HEK293 (cell line): ENCODE results near the gene ABCB10.

ENCODE experiments used
- GLIS2 ChIP-seq: fragments of 450-650 bp; formaldehyde crosslinking; IDR thresholded peaks from 2 replicates; pipeline ENCODE4 v1.5.1; 2016; ENCODE audit warnings: missing biosample characterization, missing genetic modification characterization
- HOXC10 ChIP-seq: sonication (generic); formaldehyde crosslinking; IDR thresholded peaks from 2 replicates; pipeline ENCODE4 v1.8.1; 2023; ENCODE audit warnings: mild to moderate bottlenecking, missing genetic modification reagents
- KLF16 ChIP-seq: fragments of 450-650 bp; formaldehyde crosslinking; IDR thresholded peaks from 2 replicates; pipeline ENCODE4 v1.5.1; 2017; ENCODE audit warnings: missing biosample characterization, missing genetic modification characterization
- KLF8 ChIP-seq: fragments of 450-650 bp; formaldehyde crosslinking; IDR thresholded peaks from 2 replicates; pipeline ENCODE4 v1.5.1; 2016; ENCODE audit warnings: missing biosample characterization, missing genetic modification characterization
- KLF9 ChIP-seq: fragments of 450-650 bp; formaldehyde crosslinking; IDR thresholded peaks from 2 replicates; pipeline ENCODE4 v1.5.1; 2016; ENCODE audit warnings: missing biosample characterization, missing genetic modification characterization, low read depth
- SP3 ChIP-seq: fragments of 450-650 bp; formaldehyde crosslinking; IDR thresholded peaks from 2 replicates; pipeline ENCODE4 v1.5.1; 2016; ENCODE audit warnings: missing biosample characterization, missing genetic modification characterization
- SP7 ChIP-seq: fragments of 450-650 bp; formaldehyde crosslinking; IDR thresholded peaks from 2 replicates; pipeline ENCODE4 v1.5.1; 2016; ENCODE audit warnings: missing biosample characterization, missing genetic modification characterization
- YY1 ChIP-seq: fragments of 450-650 bp; formaldehyde crosslinking; IDR thresholded peaks from 2 replicates; pipeline ENCODE4 v1.5.1; 2018; ENCODE audit warnings: missing biosample characterization, missing genetic modification characterization
- YY2 ChIP-seq: fragments of 450-650 bp; formaldehyde crosslinking; IDR thresholded peaks from 2 replicates; pipeline ENCODE4 v1.5.1; 2016; ENCODE audit warnings: missing biosample characterization, missing genetic modification characterization
- ZBTB17 ChIP-seq: fragments of 450-650 bp; formaldehyde crosslinking; IDR thresholded peaks from 2 replicates; pipeline ENCODE4 v1.5.1; 2016; ENCODE audit warnings: missing biosample characterization, missing genetic modification characterization
- ZBTB48 ChIP-seq: fragments of 450-650 bp; formaldehyde crosslinking; IDR thresholded peaks from 2 replicates; pipeline ENCODE4 v1.5.1; 2016; ENCODE audit warnings: missing biosample characterization, missing genetic modification characterization
- ZNF202 ChIP-seq: fragments of 450-650 bp; formaldehyde crosslinking; IDR thresholded peaks from 2 replicates; pipeline ENCODE4 v1.5.1; 2016; ENCODE audit warnings: missing biosample characterization, missing genetic modification characterization, borderline replicate concordance
- ZNF221 ChIP-seq: fragments of 450-650 bp; formaldehyde crosslinking; IDR thresholded peaks from 2 replicates; pipeline ENCODE4 v1.5.1; 2017; ENCODE audit warnings: missing biosample characterization, missing genetic modification characterization, borderline replicate concordance
- ZNF311 ChIP-seq: fragments of 450-650 bp; formaldehyde crosslinking; IDR thresholded peaks from 2 replicates; pipeline ENCODE4 v1.5.1; 2017; ENCODE audit warnings: missing biosample characterization, missing genetic modification characterization, borderline replicate concordance
- ZNF394 ChIP-seq: fragments of 450-650 bp; formaldehyde crosslinking; IDR thresholded peaks from 2 replicates; pipeline ENCODE4 v1.5.1; 2016; ENCODE audit warnings: missing biosample characterization, missing genetic modification characterization, mild to moderate bottlenecking, moderate library complexity, borderline replicate concordance
- ZNF404 ChIP-seq: fragments of 450-650 bp; formaldehyde crosslinking; IDR thresholded peaks from 2 replicates; pipeline ENCODE4 v1.5.1; 2017; ENCODE audit warnings: missing biosample characterization, missing genetic modification characterization
- ZNF501 ChIP-seq: fragments of 450-650 bp; formaldehyde crosslinking; IDR thresholded peaks from 2 replicates; pipeline ENCODE4 v1.5.1; 2016; ENCODE audit warnings: missing biosample characterization, missing genetic modification characterization
- ZNF529 ChIP-seq: fragments of 450-650 bp; formaldehyde crosslinking; IDR thresholded peaks from 2 replicates; pipeline ENCODE4 v1.5.1; 2017; ENCODE audit warnings: missing genetic modification characterization, missing biosample characterization; ENCODE audit not compliant: insufficient replicate concordance
- ZNF548 ChIP-seq: fragments of 450-650 bp; formaldehyde crosslinking; IDR thresholded peaks from 2 replicates; pipeline ENCODE4 v1.5.1; 2016; ENCODE audit warnings: missing biosample characterization, missing genetic modification characterization
- ZNF664 ChIP-seq: fragments of 450-650 bp; formaldehyde crosslinking; IDR thresholded peaks from 2 replicates; pipeline ENCODE4 v1.5.1; 2016; ENCODE audit warnings: missing biosample characterization, missing genetic modification characterization
- ZNF830 ChIP-seq: fragments of 450-650 bp; IDR thresholded peaks from 2 replicates; pipeline ENCODE4 v1.5.0; 2018; ENCODE audit warnings: missing biosample characterization, missing genetic modification characterization, low read depth, mild to moderate bottlenecking, moderate library complexity
- ZXDB ChIP-seq: fragments of 450-650 bp; formaldehyde crosslinking; IDR thresholded peaks from 2 replicates; pipeline ENCODE4 v1.5.1; 2016; ENCODE audit warnings: missing biosample characterization, missing genetic modification characterization
- TF ChIP-seq, protein P1 (sequence below): fragments of 450-650 bp; formaldehyde crosslinking; IDR thresholded peaks from 2 replicates; pipeline ENCODE4 v1.5.1; 2016; ENCODE audit warnings: missing biosample characterization, missing genetic modification characterization
- TF ChIP-seq, protein P2 (sequence below): fragments of 450-650 bp; formaldehyde crosslinking; optimal IDR thresholded peaks from 2 replicates; pipeline ENCODE3; 2016; ENCODE audit warnings: missing biosample characterization, mild to moderate bottlenecking, missing genetic modification characterization
- TF ChIP-seq, protein P3 (sequence below): fragments of 450-650 bp; IDR thresholded peaks from 2 replicates; pipeline ENCODE4 v1.5.1; 2018; ENCODE audit warnings: missing biosample characterization, missing genetic modification characterization
- TF ChIP-seq, protein P4 (sequence below): fragments of 450-650 bp; formaldehyde crosslinking; IDR thresholded peaks from 2 replicates; pipeline ENCODE4 v1.5.1; 2016; ENCODE audit warnings: missing biosample characterization, missing genetic modification characterization
- TF ChIP-seq, protein P5 (sequence below): fragments of 450-650 bp; formaldehyde crosslinking; IDR thresholded peaks from 2 replicates; pipeline ENCODE4 v1.5.1; 2017; ENCODE audit warnings: missing biosample characterization, missing genetic modification characterization
- TF ChIP-seq, protein P6 (sequence below): fragments of 450-650 bp; formaldehyde crosslinking; IDR thresholded peaks from 2 replicates; pipeline ENCODE4 v1.5.1; 2016; ENCODE audit warnings: missing biosample characterization, missing genetic modification characterization

ABCB10 gene

DNA sequence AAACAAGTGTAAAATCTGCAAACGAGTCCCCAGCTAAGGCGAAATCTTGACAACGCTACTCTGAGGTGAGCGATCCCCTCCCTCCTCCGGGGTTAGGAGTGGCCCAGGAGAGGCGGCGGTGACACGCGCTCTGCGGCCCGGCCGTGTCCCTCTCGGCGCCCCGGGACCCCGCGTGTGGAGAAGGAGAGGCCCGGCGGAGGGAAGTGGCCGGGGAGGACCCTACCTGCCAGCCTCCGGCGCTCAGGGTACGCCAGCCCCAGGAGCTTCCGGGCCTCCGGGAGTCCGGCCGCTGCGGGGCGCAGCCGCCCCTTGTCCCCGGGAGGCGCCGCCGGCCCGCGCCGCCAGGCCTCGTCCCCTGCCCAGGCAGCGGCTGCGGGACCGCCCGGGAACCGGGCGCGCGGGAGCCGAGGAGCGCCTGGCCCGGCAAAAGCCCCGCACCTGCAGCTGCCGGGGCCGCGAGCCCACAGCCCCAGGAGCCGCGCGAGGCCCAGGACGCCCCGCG is 543 bp downstream of the ABCB10 start (continued):
- TF ChIP-seq ZBTB48 (tag by site-specific recombination) (0 out of 2 replicates have a peak, but pooled peaks have one; percentile 15), ZNF221 (tag by site-specific recombination) (no peak), ZXDB (tag by site-specific recombination) (peak; percentile 33; the same call in 1 of the 2 replicates), ZNF404 (tag by site-specific recombination) (no peak), ZNF548 (tag by site-specific recombination) (no peak), SP7 (peak; percentile 22; the same call in 1 of the 2 replicates), GLIS2 (tag by site-specific recombination) (peak; percentile 12; the same call in 1 of the 2 replicates), KLF16 (tag by site-specific recombination) (peak; percentile 63; the same call in 1 of the 2 replicates), KLF9 (tag by site-specific recombination) (no peak), ZNF394 (tag by site-specific recombination) (no peak), ZBTB17 (tag by site-specific recombination) (no peak), ZNF202 (tag by site-specific recombination) (no peak), HOXC10 (CRISPR knock-in tag) (no peak), KLF8 (peak; percentile 72), YY2 (tag by site-specific recombination) (no peak), YY1 (tag by site-specific recombination) (peak; percentile 26; the same call in 1 of the 2 replicates), ZNF529 (tag by site-specific recombination) (no peak), SP3 (no peak), ZNF311 (tag by site-specific recombination) (no peak), ZNF664 (tag by site-specific recombination) (no peak), ZNF501 (tag by site-specific recombination) (0 out of 2 replicates have a peak, but pooled peaks have one; percentile 42), ZNF830 (no peak)
- TF ChIP-seq, protein P1, sequence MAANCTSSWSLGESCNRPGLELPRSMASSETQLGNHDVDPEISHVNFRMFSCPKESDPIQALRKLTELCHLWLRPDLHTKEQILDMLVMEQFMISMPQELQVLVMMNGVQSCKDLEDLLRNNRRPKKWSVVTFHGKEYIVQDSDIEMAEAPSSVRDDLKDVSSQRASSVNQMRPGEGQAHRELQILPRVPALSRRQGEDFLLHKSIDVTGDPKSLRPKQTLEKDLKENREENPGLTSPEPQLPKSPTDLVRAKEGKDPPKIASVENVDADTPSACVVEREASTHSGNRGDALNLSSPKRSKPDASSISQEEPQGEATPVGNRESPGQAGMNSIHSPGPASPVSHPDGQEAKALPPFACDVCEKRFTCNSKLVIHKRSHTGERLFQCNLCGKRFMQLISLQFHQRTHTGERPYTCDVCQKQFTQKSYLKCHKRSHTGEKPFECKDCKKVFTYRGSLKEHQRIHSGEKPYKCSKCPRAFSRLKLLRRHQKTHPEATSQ (tag by site-specific recombination), result no peak
- TF ChIP-seq, protein P2, sequence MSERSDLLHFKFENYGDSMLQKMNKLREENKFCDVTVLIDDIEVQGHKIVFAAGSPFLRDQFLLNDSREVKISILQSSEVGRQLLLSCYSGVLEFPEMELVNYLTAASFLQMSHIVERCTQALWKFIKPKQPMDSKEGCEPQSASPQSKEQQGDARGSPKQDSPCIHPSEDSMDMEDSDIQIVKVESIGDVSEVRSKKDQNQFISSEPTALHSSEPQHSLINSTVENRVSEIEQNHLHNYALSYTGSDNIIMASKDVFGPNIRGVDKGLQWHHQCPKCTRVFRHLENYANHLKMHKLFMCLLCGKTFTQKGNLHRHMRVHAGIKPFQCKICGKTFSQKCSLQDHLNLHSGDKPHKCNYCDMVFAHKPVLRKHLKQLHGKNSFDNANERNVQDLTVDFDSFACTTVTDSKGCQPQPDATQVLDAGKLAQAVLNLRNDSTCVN (tag by site-specific recombination), result peak; percentile 51
- TF ChIP-seq, protein P3, sequence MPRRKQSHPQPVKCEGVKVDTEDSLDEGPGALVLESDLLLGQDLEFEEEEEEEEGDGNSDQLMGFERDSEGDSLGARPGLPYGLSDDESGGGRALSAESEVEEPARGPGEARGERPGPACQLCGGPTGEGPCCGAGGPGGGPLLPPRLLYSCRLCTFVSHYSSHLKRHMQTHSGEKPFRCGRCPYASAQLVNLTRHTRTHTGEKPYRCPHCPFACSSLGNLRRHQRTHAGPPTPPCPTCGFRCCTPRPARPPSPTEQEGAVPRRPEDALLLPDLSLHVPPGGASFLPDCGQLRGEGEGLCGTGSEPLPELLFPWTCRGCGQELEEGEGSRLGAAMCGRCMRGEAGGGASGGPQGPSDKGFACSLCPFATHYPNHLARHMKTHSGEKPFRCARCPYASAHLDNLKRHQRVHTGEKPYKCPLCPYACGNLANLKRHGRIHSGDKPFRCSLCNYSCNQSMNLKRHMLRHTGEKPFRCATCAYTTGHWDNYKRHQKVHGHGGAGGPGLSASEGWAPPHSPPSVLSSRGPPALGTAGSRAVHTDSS (tag by site-specific recombination), result no peak
- TF ChIP-seq, protein P4, sequence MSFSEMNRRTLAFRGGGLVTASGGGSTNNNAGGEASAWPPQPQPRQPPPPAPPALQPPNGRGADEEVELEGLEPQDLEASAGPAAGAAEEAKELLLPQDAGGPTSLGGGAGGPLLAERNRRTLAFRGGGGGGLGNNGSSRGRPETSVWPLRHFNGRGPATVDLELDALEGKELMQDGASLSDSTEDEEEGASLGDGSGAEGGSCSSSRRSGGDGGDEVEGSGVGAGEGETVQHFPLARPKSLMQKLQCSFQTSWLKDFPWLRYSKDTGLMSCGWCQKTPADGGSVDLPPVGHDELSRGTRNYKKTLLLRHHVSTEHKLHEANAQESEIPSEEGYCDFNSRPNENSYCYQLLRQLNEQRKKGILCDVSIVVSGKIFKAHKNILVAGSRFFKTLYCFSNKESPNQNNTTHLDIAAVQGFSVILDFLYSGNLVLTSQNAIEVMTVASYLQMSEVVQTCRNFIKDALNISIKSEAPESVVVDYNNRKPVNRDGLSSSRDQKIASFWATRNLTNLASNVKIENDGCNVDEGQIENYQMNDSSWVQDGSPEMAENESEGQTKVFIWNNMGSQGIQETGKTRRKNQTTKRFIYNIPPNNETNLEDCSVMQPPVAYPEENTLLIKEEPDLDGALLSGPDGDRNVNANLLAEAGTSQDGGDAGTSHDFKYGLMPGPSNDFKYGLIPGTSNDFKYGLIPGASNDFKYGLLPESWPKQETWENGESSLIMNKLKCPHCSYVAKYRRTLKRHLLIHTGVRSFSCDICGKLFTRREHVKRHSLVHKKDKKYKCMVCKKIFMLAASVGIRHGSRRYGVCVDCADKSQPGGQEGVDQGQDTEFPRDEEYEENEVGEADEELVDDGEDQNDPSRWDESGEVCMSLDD, result no peak; the same call in 1 of the 2 replicates
- TF ChIP-seq, protein P5, sequence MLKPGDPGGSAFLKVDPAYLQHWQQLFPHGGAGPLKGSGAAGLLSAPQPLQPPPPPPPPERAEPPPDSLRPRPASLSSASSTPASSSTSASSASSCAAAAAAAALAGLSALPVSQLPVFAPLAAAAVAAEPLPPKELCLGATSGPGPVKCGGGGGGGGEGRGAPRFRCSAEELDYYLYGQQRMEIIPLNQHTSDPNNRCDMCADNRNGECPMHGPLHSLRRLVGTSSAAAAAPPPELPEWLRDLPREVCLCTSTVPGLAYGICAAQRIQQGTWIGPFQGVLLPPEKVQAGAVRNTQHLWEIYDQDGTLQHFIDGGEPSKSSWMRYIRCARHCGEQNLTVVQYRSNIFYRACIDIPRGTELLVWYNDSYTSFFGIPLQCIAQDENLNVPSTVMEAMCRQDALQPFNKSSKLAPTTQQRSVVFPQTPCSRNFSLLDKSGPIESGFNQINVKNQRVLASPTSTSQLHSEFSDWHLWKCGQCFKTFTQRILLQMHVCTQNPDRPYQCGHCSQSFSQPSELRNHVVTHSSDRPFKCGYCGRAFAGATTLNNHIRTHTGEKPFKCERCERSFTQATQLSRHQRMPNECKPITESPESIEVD, result no peak
- TF ChIP-seq, protein P6, sequence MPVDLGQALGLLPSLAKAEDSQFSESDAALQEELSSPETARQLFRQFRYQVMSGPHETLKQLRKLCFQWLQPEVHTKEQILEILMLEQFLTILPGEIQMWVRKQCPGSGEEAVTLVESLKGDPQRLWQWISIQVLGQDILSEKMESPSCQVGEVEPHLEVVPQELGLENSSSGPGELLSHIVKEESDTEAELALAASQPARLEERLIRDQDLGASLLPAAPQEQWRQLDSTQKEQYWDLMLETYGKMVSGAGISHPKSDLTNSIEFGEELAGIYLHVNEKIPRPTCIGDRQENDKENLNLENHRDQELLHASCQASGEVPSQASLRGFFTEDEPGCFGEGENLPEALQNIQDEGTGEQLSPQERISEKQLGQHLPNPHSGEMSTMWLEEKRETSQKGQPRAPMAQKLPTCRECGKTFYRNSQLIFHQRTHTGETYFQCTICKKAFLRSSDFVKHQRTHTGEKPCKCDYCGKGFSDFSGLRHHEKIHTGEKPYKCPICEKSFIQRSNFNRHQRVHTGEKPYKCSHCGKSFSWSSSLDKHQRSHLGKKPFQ (tag by site-specific recombination), result no peak
